ENCODE measurements around the gene CDT1.
A peak's percentile ranks its signal among the peaks of the same experiment; 100 is the strongest.

Gene CDT1

GRCh38 chr16:88840600-88841215 is 37.1 kb downstream of the CDT1 start:
- DNase-seq = no peak

DNA sequence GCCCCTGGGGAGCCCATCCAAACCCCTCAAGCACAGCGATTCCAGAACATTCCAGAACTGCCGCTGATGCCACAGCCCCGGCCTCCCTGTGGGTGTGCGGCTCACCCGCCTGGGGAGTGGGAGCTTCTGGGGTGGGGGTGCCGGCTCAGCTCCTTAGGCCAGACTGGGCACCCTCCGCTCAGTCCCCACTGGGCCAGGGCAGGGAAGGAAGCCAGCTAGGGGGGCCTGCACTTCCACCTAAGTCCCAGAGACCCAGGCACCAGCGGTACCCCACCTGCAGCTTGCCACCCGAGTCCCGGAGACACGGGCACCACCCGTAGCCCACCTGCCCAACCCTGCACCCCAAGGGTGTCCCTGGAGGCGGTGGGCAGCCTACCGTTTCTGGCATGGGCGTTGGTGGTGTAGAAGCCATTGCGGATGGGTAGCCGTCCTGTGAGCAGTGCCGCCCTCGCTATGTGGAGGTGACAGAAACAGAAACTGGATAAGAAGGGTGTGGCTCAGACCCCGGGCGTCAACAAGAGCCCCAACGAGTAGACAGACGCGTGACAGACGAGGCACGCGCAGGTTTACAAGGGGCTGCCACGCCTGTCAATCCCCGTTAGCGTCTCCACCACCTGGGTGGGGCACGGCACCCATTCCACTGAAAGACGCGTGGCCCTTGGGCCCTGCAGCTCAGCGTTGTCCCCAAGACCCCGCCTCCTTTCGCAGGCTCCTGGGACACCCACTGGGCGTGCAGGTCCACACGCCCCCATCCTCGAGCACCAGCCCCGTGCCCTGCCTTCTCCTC is 38.1 kb downstream of the CDT1 start:
- DNase-seq = no peak

DNA sequence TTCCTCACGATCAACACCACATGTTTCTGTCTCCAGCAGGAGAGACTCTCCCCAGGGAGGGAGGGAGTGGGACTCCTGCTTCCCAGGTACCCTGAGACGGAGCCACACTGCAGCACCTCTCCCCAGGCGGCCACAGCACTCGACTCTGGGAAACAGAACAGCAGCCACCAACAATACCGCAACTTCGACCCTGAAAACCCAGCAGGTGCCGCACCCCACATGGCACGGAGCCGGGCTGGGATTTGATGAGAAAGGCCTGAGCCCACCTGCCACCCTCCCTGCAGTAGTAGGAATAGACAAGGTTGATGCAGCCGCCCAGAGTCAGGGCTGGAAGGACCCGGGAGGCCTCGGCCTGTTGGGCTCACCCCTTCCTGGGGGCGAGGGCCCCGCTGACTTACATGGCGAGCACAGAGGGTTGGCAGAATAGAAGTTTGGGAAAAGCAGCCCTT is 38.7 kb downstream of the CDT1 start:
- no peak for DNase-seq

DNA sequence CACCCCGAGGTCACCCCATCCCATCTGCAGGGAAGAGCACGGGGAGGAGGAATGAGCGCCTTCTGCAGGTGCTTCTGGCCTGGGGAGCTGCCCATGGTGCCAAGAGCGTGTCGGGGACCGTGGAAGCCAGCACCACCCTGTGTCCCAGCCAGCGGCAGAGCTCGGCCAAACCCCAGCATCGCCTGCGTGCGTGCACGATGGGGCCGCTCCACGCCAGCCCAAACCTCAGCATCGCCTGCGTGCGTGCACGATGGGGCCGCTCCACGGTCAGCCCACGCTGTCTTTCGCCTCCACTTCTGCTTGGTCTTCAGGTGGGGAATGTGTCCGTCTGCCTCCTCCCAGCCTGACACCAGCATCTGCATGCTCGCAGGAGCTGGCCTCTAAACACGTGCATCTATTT is 39.2 kb downstream of the CDT1 start:
- DNase-seq = no peak

GRCh38 chr16:88843256-88843655 is 39.7 kb downstream of the CDT1 start:
- DNase-seq = no peak

DNA sequence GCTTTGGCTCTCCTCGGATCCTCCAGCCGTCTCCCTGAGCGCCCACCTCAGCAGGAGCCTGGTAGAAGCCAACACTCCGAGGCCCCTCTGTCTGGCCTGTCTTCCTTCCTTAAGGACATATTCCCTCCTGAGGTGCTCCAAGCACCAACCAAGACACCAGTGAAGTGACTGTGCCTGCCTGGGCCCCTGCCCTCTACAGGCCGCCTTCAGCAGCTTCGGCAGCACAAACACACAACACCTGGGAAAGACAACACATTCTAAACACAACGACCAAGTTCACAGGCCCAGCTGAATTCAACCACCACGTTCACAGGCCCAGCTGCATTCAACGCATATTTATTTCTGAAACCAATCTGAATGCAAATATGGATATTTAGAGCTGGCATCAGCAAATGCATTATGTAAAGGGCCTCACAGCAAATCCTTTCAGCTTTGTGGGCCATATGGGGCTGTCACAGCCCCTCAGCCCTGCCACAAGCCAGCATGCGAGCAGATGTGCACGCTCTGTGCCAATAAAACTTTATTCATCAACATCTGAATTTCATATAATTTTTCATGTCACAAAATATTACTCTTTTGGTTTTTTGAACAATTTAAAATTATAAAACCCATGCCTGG is 40.9 kb downstream of the CDT1 start:
- no peak for DNase-seq

DNA sequence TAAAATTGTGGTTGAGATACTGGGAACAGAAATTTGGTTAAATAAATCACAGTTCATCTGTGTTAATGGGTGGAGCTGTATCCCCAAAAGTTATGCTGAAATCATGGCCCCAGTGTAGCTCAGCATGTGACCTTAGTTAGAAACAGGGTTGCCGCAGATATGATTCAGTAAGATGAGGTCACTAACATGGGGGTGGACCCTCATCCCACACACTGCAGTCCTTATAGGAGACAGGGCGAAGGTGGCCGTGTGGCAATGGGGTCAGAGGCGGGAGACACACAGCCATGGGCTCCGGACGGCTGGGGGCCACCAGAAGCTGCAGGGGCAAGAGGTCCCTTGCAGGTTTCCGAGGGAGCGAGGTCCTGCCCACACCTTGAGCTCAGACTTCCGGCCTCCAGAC is 42.5 kb downstream of the CDT1 start:
- no peak for DNase-seq

DNA sequence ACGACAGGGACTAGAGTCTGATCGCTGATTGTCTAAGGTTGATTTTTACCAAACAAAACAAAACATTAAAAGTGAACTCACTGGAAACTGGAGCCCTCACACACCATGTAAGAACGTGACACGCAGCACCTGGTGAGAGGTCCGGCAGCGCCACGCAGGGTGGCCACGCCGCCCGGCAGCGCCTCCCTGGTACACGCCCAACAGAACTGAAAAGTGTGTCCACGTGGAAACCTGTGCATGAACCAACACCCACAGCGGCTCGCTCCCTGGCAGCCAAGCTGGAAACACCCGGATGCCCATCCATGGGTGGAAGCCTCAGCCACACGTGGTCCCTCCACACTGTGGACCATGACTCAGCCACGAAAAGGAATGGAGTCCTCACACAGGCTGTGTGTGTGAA is 44.1 kb downstream of the CDT1 start:
- no peak for DNase-seq

GRCh38 chr16:88848557-88848956 is 45.0 kb downstream of the CDT1 start:
- DNase-seq = no peak

GRCh38 chr16:88850531-88851199 is 47.1 kb downstream of the CDT1 start:
- no peak for DNase-seq

DNA sequence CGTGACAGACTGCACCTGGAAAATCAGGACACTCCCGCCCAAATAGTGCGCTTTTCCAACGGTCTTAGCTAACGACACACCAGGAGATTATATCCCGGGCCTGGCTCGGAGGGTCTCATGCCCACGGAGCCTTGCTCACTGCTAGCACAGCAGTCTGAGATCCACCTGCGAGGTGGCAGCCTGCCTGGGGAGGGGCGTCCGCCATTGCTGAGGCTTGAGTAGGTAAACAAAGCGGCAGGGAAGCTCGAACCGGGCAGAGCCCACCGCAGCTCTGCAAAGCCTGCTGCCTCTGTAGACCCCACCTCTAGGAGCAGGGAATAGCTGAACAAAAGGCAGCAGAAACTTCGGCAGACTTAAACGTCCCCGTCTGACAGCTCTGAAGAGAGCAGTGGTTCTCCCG is 48.0 kb downstream of the CDT1 start:
- no peak for DNase-seq

- no peak for DNase-seq
Observed at GRCh38 chr16:88853325-88853941, 49.8 kb downstream of the CDT1 start.

- DNase-seq = no peak
Observed at GRCh38 chr16:88854306-88855111, 50.9 kb downstream of the CDT1 start.

DNA sequence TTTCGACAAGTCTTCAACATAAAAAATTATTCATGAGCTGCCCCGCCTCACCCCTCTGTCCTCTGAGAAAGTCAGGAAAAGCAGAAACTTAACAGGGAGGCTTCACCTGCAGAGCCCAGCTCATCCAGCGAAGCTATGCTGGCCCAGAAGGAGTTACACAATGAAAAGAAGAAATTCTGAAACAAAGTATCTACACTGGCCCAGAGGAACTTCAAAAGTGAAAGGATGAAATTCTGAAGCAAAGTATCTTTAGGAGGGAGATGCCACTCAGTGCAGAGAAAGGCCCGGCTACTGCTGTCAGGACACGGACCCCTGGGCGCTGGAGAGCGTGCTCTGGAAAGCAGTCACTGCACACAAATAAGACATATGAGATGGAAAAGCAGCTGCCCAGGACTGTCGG is 51.6 kb downstream of the CDT1 start:
- DNase-seq = no peak

DNA sequence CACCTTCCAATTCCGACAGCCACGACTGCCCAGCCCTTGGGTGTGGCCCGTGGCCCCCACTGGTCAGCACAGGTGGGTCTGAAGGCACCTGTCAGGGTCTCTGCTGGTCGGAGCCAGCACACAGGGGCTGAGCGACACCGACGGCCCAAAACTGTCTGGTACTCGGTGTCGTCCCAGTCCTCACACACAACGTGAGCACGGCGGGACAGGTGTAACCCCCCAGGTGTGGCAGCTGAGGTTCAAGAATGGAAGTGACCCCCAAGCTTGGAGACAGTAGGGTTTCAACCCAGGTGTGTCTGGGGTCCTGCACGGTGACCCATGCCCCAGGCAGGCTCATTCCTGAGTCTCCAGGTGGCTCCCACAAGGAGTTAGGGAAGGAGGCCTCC is 52.1 kb downstream of the CDT1 start:
- no peak for DNase-seq

GRCh38 chr16:88856122-88856827 is 52.7 kb downstream of the CDT1 start:
- DNase-seq = no peak

GRCh38 chr16:88856828-88857727 is 53.5 kb downstream of the CDT1 start, which contains the start of the genes GALNS and TRAPPC2L:
Gene GALNS (minus strand): TSS chr16:88856947. CDS start chr16:88856877, 70 bp downstream.
Gene TRAPPC2L (plus strand): TSS chr16:88857127. CDS start chr16:88857151, 24 bp downstream.
- peak; percentile 81 for DNase-seq

DNA sequence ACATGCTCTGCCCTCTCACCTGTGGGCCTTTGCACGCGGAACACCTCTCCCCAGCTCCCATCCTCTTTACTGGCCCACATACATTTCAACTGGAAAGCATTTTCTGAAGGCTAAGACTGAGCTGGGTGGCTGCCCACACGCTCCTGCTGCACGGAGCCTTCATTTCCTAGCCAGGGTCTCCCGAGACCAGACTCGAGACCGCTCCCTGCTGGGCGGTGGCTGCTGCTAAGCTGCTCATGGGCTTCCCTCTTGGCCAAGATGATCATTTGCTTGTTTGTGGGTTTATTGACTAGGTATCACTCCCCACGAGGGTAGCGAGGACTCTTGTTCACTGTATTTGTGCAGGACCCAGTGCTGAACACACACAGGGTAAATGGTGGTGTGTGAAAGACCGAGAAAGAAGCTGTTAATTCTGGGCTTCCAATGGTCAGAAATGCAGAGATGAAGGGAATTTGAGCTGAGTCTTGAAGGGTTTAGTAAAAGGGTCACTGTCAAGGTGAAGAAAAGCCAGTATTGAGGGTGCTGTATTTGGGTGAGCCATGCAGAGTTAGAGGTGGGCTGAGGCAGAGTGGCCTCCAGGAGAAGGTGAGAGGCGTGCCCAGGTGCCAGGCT is 54.2 kb downstream of the CDT1 start:
- peak; percentile 34 for DNase-seq

Measured in NCI-H1105 treated with DMSO at 0.1 percent for 48 hours (cell line).